ENCODE results near the gene COL6A5.
"Not testable (repeated sequence)": the region's sequence is repeated elsewhere in the genome, so short reads cannot be mapped to it uniquely, and the experiment has no call there.

Gene COL6A5

DNA sequence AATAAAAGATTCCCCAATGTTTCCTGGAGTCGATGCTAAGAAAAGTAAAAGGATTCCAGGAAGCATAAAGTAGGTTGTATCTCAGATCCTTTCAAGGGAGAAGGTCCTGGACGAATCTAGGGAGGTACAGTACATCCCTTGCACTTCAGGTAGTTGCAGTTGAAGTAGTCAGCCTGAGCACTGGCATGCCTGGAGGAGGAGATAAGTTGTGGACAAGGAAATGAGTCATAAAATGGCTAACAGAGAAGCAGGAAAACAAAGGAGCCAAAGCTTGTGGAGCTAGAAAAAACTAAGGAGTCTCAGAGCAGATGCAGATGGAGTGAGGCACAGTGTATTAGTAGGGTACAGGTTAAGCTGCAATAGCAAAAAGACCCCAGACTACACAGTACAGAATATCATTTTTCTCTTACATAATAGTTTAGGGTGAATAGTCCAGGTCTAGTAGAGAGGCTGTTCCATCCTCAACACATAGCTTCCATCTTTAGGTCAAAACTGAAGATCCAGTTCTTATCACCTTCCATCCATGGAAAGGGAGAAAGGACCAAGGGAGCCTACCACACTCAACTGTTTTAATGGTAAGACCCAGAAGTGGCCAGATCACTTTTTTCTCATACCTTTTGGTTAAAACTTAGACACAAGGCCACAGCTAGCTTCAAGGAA lies 41.3 kb downstream of the COL6A5 start:
- DNase-seq, result no peak

DNA sequence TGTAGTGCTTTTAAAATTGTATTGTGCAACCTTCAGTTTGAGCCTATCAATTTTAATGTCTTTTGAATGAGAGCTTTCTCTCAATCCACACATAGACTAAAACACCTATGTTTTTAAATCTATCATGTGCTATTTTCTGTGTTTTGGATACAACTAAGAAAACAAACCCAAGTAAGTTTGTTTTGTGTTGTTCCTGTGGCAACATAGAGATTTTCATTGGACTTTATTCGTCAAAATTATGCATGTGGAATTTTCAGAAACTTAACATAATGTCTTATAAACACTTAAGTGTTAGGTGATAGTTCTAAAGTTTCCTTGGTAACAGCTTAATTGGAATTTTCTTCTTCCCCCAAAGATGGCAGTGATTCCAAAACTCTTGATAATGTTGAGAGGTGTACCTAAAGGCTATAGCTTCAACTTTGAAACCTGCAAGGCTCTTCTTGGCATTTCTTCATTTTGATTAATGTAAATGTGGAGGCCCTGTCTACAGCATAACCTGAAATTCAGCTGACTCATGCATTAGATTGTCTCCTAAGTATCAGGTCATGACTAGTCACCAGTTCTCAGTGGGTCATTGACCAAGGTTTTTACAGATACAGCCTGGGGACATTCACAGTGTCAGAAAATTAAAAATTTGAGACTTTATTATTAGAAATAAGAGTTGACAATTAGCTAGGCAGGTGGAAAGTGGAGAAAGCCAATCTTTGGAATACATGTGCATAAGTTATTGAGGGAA lies 44.4 kb downstream of the COL6A5 start:
- no peak for DNase-seq

DNA sequence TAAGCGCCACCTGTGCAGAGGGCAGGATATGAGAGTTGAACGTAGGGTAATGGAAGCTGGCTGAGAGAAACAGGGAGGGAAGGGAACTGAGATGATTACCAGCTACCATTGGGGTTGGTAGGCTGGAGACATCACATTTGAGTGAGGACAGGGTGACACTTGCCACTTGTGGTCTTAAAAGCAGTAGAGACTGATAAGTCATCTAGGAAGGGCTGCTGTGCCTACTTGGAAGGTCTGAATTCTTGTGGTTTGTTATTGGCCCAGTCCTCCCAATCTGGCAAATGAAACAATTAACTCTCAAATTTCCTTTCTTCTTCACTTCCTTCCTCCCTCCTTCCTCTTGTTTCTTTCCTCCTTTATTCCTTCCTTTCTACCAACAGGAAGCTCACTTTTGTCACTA lies 46.8 kb downstream of the COL6A5 start:
- no peak for DNase-seq

DNA sequence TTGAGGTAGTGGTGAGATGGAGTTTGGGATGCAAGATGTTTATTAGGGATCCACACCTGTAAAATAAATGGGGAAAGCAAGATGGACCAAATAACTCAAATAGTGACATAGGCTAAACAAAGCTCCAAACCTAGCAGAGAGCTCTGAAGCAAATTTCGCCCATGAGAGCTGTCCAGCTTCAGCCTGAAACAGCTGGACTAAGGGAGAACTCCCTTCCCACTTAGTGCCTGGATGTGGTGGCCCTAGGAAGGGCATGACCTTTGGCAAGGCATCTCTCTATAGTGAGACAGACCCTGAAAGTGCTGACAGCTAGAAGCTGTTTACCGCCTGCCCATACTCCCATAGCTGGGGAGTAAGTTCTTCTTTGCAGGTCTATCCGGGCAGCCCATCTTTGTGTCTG lies 48.1 kb downstream of the COL6A5 start:
- no peak for DNase-seq

DNA sequence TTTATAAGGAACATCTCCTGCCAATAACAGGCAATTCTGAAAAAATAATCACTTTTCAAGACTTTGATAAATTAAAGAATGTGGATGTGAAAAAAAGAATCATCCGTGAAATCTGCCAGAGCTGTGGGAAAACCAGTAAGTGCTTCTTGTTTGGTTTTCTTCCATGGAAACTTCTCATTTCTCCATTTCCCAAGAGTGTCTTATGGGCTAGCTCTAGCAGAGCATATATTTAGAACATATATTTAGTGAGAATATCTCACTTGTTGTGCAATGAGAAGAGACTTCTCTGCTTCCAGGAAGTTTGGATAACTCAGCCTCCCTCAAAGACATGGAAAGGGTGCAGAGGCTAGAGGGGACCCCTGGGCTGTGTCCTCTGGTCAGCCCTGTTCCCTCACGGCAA lies 49.9 kb downstream of the COL6A5 start:
- DNase-seq, result no peak

DNA sequence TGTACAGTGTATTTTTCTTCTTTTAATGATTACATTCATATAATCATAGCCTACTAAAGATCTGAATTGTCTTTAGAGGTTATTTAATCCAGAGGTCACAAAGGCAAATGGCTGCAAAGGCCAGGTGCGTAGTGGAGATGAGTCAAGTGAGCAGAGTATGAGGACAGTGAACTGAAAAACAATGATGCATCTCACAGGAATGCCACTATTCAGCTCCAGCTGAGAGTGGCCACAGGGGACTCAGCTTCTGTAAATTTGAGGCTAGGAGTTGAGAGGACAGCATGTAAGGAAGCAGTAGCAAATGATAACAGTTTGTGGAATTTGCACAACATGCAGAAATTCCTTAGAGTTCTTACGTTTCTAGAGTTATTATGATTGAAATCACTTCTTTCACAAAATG lies 50.4 kb downstream of the COL6A5 start:
- no peak for DNase-seq

DNA sequence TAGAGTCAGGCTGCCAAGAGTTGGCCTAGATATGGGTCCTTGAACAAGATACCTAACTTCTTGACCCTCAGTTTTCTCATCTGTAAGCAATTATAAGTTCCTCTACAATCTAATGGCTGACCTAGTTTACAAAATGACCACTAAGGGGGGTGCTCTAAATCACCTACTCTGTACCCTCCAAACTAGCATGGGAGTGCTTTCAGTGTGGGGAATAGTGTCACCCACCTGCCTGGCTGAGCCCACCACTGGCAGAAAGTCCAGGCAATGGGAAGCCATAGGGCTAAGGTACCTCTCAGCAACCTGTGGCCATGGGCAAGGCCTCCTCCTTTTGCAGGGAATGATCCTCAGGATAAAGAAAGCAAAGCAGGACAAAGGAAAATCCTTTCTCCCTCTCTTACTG lies 58.9 kb downstream of the COL6A5 start:
- DNase-seq, result no peak

DNA sequence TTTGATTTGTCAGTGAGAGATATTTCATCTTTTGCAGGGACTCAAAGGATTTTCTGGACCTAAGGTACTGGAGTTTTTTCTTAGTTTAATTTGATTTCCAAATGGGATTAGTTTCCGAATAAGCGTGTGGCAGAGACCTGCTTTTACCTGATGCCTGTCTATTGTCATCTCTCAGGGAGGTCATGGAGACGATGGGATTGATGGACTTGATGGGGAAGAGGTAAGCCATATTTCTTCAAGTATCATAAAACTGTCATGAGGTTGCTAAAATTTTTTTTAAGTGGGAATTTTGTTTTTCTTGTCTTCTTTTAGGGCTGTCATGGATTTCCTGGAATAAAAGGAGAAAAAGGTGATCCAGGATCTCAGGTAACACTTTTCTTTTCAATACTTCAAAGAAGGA lies 60.5 kb downstream of the COL6A5 start:
- DNase-seq, result no peak

DNA sequence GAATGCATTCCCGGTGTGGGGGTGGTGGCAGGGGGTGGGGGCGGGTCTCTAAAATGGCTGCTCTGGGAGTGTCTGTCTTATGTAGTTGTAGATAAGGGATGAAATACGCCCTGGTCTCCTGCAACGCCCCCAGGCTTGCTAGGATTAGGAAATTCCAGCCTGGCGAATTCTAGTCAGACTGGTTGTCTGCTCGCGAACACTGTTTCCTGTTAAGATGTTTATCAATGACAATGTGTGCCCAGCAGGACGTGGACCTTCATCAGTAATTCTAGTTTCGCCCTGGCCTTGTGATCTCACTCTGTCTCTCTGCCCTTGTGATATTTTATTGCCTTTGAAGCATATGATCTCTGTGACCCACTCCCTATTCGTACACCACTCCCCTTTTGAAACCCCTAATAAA lies 62.8 kb downstream of the COL6A5 start:
- DNase-seq, result not testable (repeated sequence)

DNA sequence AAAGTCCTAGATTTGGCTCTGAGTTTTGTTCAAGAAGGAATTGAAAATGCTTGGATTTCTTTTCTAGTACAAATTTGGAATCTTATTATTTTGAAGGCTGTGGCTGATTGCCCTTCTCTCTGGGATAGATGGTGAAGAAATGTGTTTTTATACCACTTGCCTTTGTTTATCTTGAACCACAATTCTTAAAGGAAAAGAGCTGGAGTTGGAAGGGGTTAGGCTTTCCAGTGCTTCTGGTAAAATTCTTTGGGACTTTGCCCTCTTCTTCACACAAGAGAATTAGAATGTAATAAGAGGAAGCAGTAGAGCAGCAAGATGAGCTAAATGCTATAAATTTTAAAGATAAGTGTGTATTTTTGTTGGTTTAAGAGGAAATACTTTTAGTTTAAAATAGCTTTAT lies 65.8 kb downstream of the COL6A5 start:
- DNase-seq, result no peak

DNA sequence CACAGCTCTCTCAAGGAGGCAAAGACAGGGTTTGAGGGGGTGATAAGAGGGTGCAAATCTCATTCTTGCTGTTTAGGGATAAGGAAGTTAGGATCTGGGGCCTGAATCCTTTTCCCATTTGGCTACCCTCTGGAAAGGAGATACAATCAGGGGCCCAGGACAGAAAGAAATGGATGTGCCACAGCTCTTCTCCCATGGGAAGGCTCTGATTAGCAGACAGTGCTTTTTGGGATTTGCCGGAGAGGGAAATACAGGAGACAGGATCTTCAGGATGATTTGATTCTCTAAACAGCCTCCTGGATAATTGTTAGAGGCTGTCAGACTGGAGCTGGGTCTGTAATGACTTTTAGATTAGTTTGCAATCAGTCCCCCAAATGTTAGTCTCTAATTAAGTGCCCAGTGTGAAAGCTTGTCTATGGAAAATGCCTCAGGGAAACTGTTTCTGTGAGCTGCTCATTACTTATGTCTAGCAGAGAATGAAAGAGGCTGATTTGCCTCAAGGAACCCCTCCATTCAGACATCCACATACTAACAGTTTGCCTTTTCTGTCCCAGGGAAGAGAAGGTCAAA lies 67.6 kb downstream of the COL6A5 start:
- no peak for DNase-seq

DNA sequence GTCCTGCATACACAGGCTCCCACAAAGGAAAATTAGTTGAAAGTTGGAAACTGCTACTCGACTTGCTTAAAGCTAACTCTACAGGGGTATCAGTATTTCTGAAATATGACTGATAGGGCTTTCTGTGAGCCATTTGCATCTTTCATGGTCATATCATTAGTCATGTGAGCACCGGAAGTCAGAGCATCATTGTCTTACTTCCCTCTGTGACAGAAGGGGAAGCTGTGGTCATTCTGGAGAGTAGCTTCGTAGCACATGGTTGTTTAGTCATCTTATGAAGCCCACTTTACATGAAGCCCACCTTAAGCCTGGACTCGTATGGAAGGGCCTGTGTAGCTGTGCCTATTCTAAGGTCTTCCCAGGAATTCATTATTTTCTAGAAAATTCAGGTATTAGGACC lies 69.0 kb downstream of the COL6A5 start:
- DNase-seq, result no peak

DNA sequence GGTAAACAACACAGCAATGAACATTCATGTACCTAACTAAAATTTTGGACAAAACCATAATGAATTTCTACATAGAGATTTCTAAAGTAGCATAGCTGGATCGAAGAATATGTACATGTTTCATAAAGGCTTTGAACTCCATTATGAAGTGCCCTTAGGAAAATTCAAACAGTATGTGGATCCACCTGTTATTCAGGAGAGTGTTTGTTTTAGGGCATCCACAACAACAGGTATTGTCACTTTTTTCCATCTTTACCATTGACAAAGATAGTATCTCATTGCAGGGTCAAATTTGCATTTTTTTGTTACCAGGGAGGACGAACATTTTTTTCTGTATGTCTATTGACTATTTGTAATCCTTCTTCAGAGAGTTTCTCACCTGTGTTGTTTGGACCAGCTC lies 75.0 kb downstream of the COL6A5 start:
- no peak for DNase-seq

DNA sequence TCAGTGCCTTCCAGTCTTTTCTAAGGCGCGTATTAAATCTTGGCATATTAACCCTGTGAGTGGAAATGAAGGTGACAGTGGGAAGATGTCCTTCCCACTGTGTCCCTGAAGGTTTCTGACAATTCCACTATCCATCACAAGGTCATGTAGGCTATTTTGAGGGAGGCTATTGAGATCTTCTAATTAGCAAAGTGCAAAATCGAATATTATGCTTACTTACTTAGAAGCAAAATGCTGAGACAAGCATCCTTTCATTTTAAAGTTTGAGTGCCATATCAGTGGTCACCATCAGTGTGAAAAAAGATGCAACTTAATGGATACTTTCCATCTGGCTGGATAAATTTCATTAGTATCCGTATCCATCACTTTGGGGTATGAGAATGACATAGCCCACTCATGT lies 77.6 kb downstream of the COL6A5 start:
- DNase-seq, result no peak

DNA sequence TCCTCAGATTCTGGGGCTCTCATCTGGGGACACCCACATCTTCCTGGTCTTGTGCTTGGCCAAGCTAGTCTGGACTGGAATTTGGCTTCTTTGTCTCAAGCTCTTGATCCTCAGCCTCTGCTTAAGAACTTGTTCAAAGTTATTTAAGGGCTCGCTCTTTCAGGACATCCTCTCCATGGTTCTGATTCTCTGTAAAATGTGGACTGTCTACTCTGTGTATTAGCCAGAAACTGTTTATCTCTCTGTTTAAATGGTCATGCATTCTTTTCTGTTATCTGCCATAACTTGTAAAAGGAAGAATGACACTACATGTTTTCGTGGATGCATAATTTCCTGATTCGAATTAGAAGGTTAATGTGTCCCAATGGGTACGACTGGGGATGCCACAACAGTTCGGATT lies 79.4 kb downstream of the COL6A5 start:
- no peak for DNase-seq

DNA sequence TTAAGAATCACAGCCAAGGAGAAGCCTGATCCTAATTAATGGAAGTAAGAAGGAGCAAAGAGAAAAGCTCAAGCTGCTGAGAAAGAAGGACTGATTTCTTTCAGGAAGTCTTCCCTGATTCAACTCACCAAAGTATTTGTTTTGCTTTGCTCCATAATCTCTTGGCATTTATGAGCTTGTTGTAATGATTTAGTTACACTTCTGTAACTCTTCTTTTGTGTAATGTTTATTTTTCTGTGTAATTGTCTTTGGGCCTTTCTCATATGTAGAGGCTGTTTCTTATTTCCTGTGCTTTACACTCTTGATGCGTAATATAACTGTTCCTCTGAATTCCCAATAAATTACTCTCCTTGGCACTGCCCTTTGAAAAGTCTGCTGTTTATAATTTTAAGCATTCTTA lies 80.0 kb downstream of the COL6A5 start:
- no peak for DNase-seq

DNA sequence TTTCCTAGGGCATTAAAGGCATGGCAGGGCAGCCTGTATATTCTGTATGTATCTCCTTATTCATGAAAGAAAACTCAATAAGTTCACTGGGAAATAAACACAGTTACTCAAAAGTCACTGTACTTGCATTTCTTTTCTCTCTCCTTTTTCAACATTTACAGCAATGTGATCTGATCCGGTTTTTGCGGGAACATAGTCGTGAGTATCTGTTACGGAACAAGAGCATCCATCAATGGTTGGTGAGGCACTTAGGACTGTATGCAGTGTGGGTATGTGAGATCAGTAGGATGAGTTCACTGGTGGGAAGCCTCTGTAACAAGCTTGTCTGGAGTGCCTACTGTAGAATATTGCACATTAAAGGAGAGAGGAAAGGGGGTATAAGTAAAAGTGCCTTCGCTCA lies 80.7 kb downstream of the COL6A5 start:
- DNase-seq, result no peak

DNA sequence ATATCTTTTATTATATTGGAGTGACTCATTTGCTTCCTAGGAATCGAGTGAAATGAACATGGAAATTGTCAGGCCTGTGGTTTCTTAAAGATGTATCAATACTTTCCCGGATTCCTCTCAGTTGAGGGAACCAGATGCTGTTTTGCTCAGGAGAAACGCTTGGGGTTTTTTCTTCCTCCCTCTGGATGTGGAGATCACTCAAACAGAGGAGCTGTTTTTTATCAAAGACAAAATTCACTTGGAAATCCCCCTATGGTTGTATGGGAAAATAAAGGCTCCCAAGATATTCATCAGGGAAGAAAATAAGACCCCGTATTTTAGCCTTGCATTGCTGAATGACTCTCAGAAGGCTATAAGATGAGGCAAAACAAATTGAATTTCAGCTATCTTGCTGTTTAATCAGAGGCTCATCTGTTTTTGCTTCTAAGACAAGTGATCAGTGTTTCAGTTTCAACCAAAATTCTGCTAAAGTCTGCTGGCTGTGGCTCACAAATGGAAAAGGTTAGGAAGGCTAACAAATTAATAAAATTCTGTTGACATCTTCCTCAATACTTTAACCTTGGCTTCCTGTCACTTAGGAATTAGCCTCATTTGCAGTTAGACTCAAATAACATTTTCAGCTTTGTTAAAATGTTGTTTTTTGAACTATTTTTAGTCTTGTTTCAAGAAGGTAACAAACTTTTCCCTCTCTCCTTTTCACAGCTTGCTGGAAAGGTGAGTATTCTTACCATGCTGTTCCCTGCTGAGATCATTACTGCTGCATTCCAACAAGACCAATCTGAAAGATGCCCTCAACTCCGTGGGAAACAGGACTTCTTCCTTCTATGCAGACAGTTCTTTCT lies 83.6 kb downstream of the COL6A5 start:
- DNase-seq, result no peak

DNA sequence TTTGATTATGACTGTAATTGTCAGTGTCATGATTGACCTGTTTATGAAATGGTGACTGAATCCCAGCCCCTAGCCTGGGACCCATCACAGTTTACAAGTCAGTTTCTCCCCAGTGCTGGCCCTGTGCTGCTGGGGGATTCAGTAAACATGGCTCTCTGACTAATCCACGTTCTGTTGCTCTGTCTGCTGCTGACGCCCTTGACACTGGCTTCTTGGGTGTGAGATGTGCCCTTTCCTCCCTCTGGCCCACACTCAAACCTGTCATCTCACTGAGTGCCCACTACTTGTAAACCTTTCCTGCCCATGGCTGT lies 84.2 kb downstream of the COL6A5 start:
- DNase-seq, result no peak

DNA sequence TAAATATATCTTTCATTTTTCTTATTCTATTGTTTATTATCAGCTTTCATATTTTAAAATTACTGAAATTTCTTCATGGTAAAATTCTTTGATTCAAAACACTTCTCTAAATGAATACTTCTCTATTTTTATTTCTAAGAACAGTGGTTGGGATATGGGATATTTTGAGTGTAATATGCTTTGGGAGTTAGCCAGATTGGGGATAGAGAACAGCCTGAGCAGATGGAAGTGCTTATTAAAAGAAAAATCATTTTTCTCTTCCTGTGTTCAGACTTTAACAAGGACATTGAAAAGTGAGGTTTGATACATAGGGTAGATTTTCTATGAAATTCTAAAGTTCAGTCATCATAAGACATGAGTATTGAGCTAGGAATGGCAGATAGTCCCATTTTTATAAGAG lies 84.8 kb downstream of the COL6A5 start:
- no peak for DNase-seq

DNA sequence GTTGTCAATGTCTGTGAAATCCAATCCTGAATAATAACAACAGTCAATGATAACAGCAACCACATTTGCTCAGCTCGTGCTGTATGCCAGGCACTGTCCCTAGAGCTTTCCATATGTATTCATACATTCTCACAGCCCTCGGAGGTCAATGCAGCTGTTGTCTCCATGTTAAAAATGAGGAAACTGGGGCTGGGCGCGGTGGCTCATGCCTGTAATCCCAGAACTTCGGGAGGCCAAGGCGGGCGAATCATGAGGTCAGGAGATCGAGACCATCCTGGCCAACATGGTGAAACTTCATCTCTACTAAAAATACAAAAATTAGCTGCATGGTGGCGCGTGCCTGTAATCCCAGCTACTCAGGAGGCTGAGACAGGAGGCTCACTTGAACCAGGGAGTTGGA lies 86.6 kb downstream of the COL6A5 start:
- DNase-seq, result not testable (repeated sequence)

DNA sequence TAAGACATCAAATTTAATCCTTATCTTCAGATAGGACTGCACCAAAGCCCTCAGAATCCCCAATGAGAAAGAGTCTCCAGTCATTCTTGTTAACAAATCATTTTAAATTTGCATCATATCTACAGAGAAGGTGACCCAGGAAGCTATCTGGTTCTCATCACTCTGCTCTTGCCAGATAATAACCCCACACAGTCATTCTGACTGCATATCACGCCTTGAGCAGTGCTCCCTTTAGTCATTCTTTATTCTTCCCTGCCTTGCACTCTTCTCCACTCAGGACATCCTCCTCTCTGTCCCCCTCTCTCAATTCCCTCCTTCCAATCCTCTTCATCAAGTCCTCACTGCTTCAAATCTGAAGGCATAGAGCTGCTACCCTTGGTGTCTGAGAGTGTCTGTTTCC lies 87.8 kb downstream of the COL6A5 start:
- no peak for DNase-seq

DNA sequence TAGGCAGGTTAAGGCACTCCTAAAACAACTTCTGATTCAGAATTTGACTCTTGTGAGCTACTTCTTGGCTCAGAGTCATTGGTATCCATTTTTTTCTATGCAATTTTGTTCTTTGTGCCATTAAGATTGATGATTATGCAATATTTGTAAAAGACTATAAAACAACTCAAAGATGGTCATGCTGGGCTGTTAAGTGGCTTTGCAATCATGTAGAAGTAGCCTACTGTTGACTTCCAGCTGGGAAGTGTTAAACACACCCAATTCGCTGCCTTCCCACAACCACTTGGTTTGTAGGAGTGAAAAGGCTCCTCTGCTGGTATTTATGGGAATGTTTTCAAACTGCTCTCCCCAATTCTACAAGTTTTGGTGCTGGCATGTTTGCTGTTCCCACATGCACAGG lies 96.8 kb downstream of the COL6A5 start:
- no peak for DNase-seq

DNA sequence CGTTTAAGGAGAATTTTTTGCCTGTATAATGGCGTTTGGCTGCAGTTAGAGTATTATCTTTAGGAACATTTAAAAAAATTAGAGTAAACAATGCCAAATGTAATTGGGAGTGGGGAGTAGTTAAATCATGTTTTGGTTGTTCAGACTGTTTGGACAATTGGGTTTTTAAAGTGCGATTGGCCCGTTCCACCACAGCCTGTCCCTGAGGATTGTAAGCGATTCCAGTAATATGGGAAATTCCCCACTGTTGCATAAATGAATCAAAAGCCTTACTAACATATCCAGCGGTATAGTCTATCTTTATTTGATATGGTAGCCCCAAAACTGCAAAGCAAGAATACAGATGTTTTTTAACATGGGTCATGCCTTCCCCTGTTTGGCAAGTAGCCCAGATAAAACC lies 101.4 kb downstream of the COL6A5 start:
- not testable (repeated sequence) for DNase-seq

All from NCI-H345 (cell line).